ENCODE measurements around the gene LIN7C.
"Not testable (repeated sequence)": the region's sequence is repeated elsewhere in the genome, so short reads cannot be mapped to it uniquely, and the experiment has no call there.

The LIN7C gene

GRCh38 chr11:27456140-27456794 lies 50.3 kb downstream of the LIN7C start:
- Histone ChIP-seq H3K4me1 (ENCODE audit: control insufficient read depth in 1 of 2, insufficient read depth in 1 of 2, low read depth in 1 of 2, low read length in 1 of 2) (no peaks in the 10 kb centered on the region), H3K36me3 (no peaks in the 10 kb centered on the region), H3K27me3 (no peaks in the 10 kb centered on the region), H3K27ac (no peak overlapping the region), H3K9me3 (no peaks in the 10 kb centered on the region), H3K4me3 (ENCODE audit: low read depth in 1 of 2, low read length in 1 of 2) (no peak overlapping the region)
- no peak for TF ChIP-seq CTCF (IDR thresholded peaks at IDR 0.05)

- H3K4me3 ChIP-seq (ENCODE audit: low read depth in 1 of 2, low read length in 1 of 2), result no peak overlapping the region
- H3K27ac ChIP-seq, result no peak overlapping the region
- H3K36me3 ChIP-seq, result no peaks in the 10 kb centered on the region
- no peaks in the 10 kb centered on the region for H3K27me3 ChIP-seq
- no peak for TF ChIP-seq CTCF (IDR thresholded peaks at IDR 0.05)
- no peaks in the 10 kb centered on the region for H3K4me1 ChIP-seq (ENCODE audit: control insufficient read depth in 1 of 2, insufficient read depth in 1 of 2, low read depth in 1 of 2, low read length in 1 of 2)
- H3K9me3 ChIP-seq, result no peaks in the 10 kb centered on the region
These were observed 50.9 kb downstream of the LIN7C start for GRCh38 chr11:27455667-27456066.

- Histone ChIP-seq H3K27ac (no peak overlapping the region), H3K36me3 (no peaks in the 10 kb centered on the region), H3K4me3 (ENCODE audit: low read depth in 1 of 2, low read length in 1 of 2) (no peak overlapping the region), H3K9me3 (no peaks in the 10 kb centered on the region), H3K27me3 (no peaks in the 10 kb centered on the region), H3K4me1 (ENCODE audit: control insufficient read depth in 1 of 2, insufficient read depth in 1 of 2, low read depth in 1 of 2, low read length in 1 of 2) (no peaks in the 10 kb centered on the region)
- TF ChIP-seq CTCF (IDR thresholded peaks at IDR 0.05), result no peak
These were observed 52.9 kb downstream of the LIN7C start for GRCh38 chr11:27453701-27454100.

- no peak for TF ChIP-seq CTCF (IDR thresholded peaks at IDR 0.05)
- Histone ChIP-seq H3K27me3 (no peaks in the 10 kb centered on the region), H3K9me3 (no peaks in the 10 kb centered on the region), H3K27ac (no peak overlapping the region), H3K4me1 (ENCODE audit: control insufficient read depth in 1 of 2, insufficient read depth in 1 of 2, low read depth in 1 of 2, low read length in 1 of 2) (no peaks in the 10 kb centered on the region), H3K36me3 (no peaks in the 10 kb centered on the region), H3K4me3 (ENCODE audit: low read depth in 1 of 2, low read length in 1 of 2) (no peak overlapping the region)
These were observed 54.4 kb downstream of the LIN7C start for GRCh38 chr11:27452147-27452546.

- no peaks in the 10 kb centered on the region for H3K36me3 ChIP-seq
These were observed 55.2 kb downstream of the LIN7C start for GRCh38 chr11:27451244-27451965.

GRCh38 chr11:27448184-27448540 lies 58.4 kb downstream of the LIN7C start:
- not testable (repeated sequence) for H3K4me3 ChIP-seq (ENCODE audit: low read depth in 1 of 2, low read length in 1 of 2); H3K27ac ChIP-seq; H3K4me1 ChIP-seq (ENCODE audit: control insufficient read depth in 1 of 2, insufficient read depth in 1 of 2, low read depth in 1 of 2, low read length in 1 of 2); H3K36me3 ChIP-seq; H3K9me3 ChIP-seq; H3K27me3 ChIP-seq

More at GRCh38 chr11:27451244-27451965, 55.2 kb downstream of the LIN7C start:
- no peak for TF ChIP-seq CTCF (IDR thresholded peaks at IDR 0.05)
- H3K9me3 ChIP-seq, result no peaks in the 10 kb centered on the region
- H3K27ac ChIP-seq, result no peak overlapping the region
- H3K27me3 ChIP-seq, result no peaks in the 10 kb centered on the region
- no peaks in the 10 kb centered on the region for H3K4me1 ChIP-seq (ENCODE audit: control insufficient read depth in 1 of 2, insufficient read depth in 1 of 2, low read depth in 1 of 2, low read length in 1 of 2)
- H3K4me3 ChIP-seq (ENCODE audit: low read depth in 1 of 2, low read length in 1 of 2), result no peak overlapping the region

All from neutrophil (primary cell).